Astrocyte (in vitro differentiated cells and primary cell): ENCODE results near the gene KDM6B. TPM values are rescaled to one million over a fixed set of nuclear protein-coding genes. Genes with fewer than 3 reads are reported as not detected.

Experiments
- DNase-seq: peaks from one replicate; pipeline ENCODE4 v3.0.0-alpha.2; 2010; ENCODE audit warnings: low read depth
- FAIRE-seq: peaks from 2 replicates; lab custom pipeline; 2011; peaks lifted over from hg19 to GRCh38; lab: Jason Lieb, UNC
- H2AFZ ChIP-seq: 2 replicates; pipeline ENCODE4 v1.6.0; 2012; ENCODE audit warnings: low read depth, low read length, inconsistent platforms
- H3K27ac ChIP-seq: 2 replicates; pipeline ENCODE4 v1.5.1; 2011; ENCODE audit warnings: low read depth, low read length, inconsistent platforms
- H3K27me3 ChIP-seq: 2 replicates; pipeline ENCODE4 v1.6.0; 2011; ENCODE audit warnings: low read length, inconsistent platforms; ENCODE audit not compliant: insufficient read depth
- H3K36me3 ChIP-seq: 2 replicates; pipeline ENCODE4 v1.5.1; 2011; ENCODE audit warnings: low read length, inconsistent platforms; ENCODE audit not compliant: insufficient read depth
- H3K4me1 ChIP-seq: 2 replicates; pipeline ENCODE4 v1.5.1; 2011; ENCODE audit warnings: low read length, inconsistent platforms; ENCODE audit not compliant: insufficient read depth
- H3K4me2 ChIP-seq: 2 replicates; pipeline ENCODE4 v1.6.0; 2012; ENCODE audit warnings: low read length, inconsistent platforms
- H3K4me3 ChIP-seq: 2 replicates; pipeline ENCODE4 v1.5.1; 2011; ENCODE audit warnings: low read depth, mild to moderate bottlenecking, low read length, inconsistent platforms; ENCODE audit not compliant: insufficient read depth
- H3K79me2 ChIP-seq: 2 replicates; pipeline ENCODE4 v1.6.0; 2012; ENCODE audit warnings: mild to moderate bottlenecking, low read length, inconsistent platforms; ENCODE audit not compliant: insufficient read depth
- H3K9ac ChIP-seq: 2 replicates; pipeline ENCODE4 v1.6.0; 2012; ENCODE audit warnings: mild to moderate bottlenecking, low read length, inconsistent platforms
- H3K9me3 ChIP-seq: 2 replicates; pipeline ENCODE4 v1.5.1; 2012; ENCODE audit warnings: low read depth, mild to moderate bottlenecking, low read length, inconsistent platforms; ENCODE audit not compliant: insufficient read depth
- H4K20me1 ChIP-seq: 2 replicates; pipeline ENCODE4 v1.6.0; 2012; ENCODE audit warnings: low read length, inconsistent platforms; ENCODE audit not compliant: insufficient read depth
- H3K27ac Mint-ChIP-seq: one replicate; pipeline ENCODE4 v1.8.0; 2021; ENCODE audit warnings: mild to moderate bottlenecking, mixed read lengths; ENCODE audit not compliant: unreplicated experiment
- H3K27me3 Mint-ChIP-seq: one replicate; pipeline ENCODE4 v1.8.0; 2021; ENCODE audit warnings: low read depth, mixed read lengths; ENCODE audit not compliant: unreplicated experiment
- H3K36me3 Mint-ChIP-seq: one replicate; pipeline ENCODE4 v1.8.0; 2021; ENCODE audit warnings: low read depth, mixed read lengths; ENCODE audit not compliant: unreplicated experiment
- H3K4me1 Mint-ChIP-seq: one replicate; pipeline ENCODE4 v1.8.0; 2021; ENCODE audit warnings: low read depth, mixed read lengths; ENCODE audit not compliant: unreplicated experiment
- H3K4me3 Mint-ChIP-seq: one replicate; pipeline ENCODE4 v1.8.0; 2021; ENCODE audit warnings: mild to moderate bottlenecking, moderate library complexity, mixed read lengths; ENCODE audit not compliant: unreplicated experiment
- H3K9me3 Mint-ChIP-seq: one replicate; pipeline ENCODE4 v1.8.0; 2021; ENCODE audit warnings: mild to moderate bottlenecking, mixed read lengths; ENCODE audit not compliant: unreplicated experiment
- CTCF ChIP-seq: IDR thresholded peaks from 2 replicates; pipeline ENCODE4 v1.5.1; 2011; ENCODE audit warnings: low read depth, mild to moderate bottlenecking, inconsistent platforms, low read length, moderate library complexity; ENCODE audit not compliant: insufficient read depth
- EZH2 ChIP-seq: IDR thresholded peaks from 2 replicates; pipeline ENCODE4 v1.6.1; 2012; ENCODE audit warnings: mild to moderate bottlenecking, low read length, inconsistent platforms; ENCODE audit not compliant: insufficient read depth
- total RNA-seq: library from RNA; stranded (reverse); gene quantifications from 2 replicates; pipeline ENCODE4 v1.2.1, GENCODE V29; 2021

KDM6B gene
- total RNA-seq, 1 donor from 2014 or later: 50.4 TPM

GRCh38 chr17:7841396-7841914 lies 7.4 kb downstream of the KDM6B start:
- H2AFZ ChIP-seq: peak overlapping the region; percentile 44
- peaks cover 57% of the 10 kb centered on the region for H3K4me1 ChIP-seq
- peaks cover 4% of the 10 kb centered on the region for H3K36me3 Mint-ChIP-seq
- DNase-seq: peak; percentile 83
- peaks cover 43% of the 10 kb centered on the region for H3K4me1 Mint-ChIP-seq
- H3K27ac ChIP-seq: peak overlapping the region; percentile 100
- TF ChIP-seq CTCF (no peak), EZH2 (no peak)
- no peaks in the 10 kb centered on the region for H3K9me3 Mint-ChIP-seq
- peak overlapping the region; percentile 100 for H3K9ac ChIP-seq
- H3K4me3 ChIP-seq: peak overlapping the region; percentile 85
- H4K20me1 ChIP-seq: peaks cover 46% of the 10 kb centered on the region
- no peaks in the 10 kb centered on the region for H3K36me3 ChIP-seq
- no peaks in the 10 kb centered on the region for H3K27me3 Mint-ChIP-seq
- no peaks in the 10 kb centered on the region for H3K9me3 ChIP-seq
- H3K79me2 ChIP-seq: peaks cover 53% of the 10 kb centered on the region
- peak overlapping the region; percentile 99 for H3K4me2 ChIP-seq
- FAIRE-seq: peak; percentile 58
- H3K27ac Mint-ChIP-seq: peak overlapping the region; percentile 100
- peak overlapping the region; percentile 95 for H3K4me3 Mint-ChIP-seq
- no peaks in the 10 kb centered on the region for H3K27me3 ChIP-seq

- no peaks in the 10 kb centered on the region for H3K27me3 ChIP-seq
- no peaks in the 10 kb centered on the region for H3K27me3 Mint-ChIP-seq
- peak overlapping the region; percentile 100 for H3K27ac ChIP-seq
- H3K4me2 ChIP-seq: peak overlapping the region; percentile 99
- FAIRE-seq (no peak), DNase-seq (peak; percentile 61)
- no peaks in the 10 kb centered on the region for H3K9me3 Mint-ChIP-seq
- peak overlapping the region; percentile 95 for H3K4me3 Mint-ChIP-seq
- peaks cover 45% of the 10 kb centered on the region for H3K4me1 Mint-ChIP-seq
- no peaks in the 10 kb centered on the region for H3K9me3 ChIP-seq
- peak overlapping the region; percentile 85 for H3K4me3 ChIP-seq
- H3K79me2 ChIP-seq: peaks cover 55% of the 10 kb centered on the region
- H3K27ac Mint-ChIP-seq: peak overlapping the region; percentile 100
- H4K20me1 ChIP-seq: peaks cover 47% of the 10 kb centered on the region
- H2AFZ ChIP-seq: peak overlapping the region; percentile 44
- H3K9ac ChIP-seq: peak overlapping the region; percentile 100
- no peak for TF ChIP-seq EZH2
- TF ChIP-seq CTCF: no peak
- peaks cover 52% of the 10 kb centered on the region for H3K4me1 ChIP-seq
- peaks cover 4% of the 10 kb centered on the region for H3K36me3 Mint-ChIP-seq
- no peaks in the 10 kb centered on the region for H3K36me3 ChIP-seq
These were observed 7.9 kb downstream of the KDM6B start for GRCh38 chr17:7841915-7842379.
